DOHH2 (cell line): ENCODE measurements around the gene CROCC.
"Not testable (repeated sequence)": the region's sequence is repeated elsewhere in the genome, so short reads cannot be mapped to it uniquely, and the experiment has no call there.

ENCODE experiments used
- H3F3A ChIP-seq: fragments of 200-600 bp; sonication (generic), shearing (Covaris generic); 2 replicates; pipeline ENCODE4 v1.6.0; 2016; ENCODE audit warnings: antibody characterized with exemption, mild to moderate bottlenecking; ENCODE audit not compliant: control insufficient read depth, insufficient read depth
- H3K27ac ChIP-seq: fragments of 200-600 bp; sonication (generic); 2 replicates; pipeline ENCODE4 v1.5.1; 2014; ENCODE audit warnings: low read depth, mild to moderate bottlenecking, low read length, moderate library complexity
- H3K27me3 ChIP-seq: fragments of 200-600 bp; sonication (generic); 2 replicates; pipeline ENCODE4 v1.6.1; 2014; ENCODE audit warnings: mild to moderate bottlenecking, low read length, mixed read lengths; ENCODE audit not compliant: control insufficient read depth
- H3K36me3 ChIP-seq: fragments of 200-600 bp; sonication (generic); 2 replicates; pipeline ENCODE4 v1.6.1; 2014; ENCODE audit warnings: mild to moderate bottlenecking, low read length, moderate library complexity, mixed read lengths; ENCODE audit not compliant: control insufficient read depth
- H3K4me1 ChIP-seq: fragments of 200-600 bp; sonication (generic); 2 replicates; pipeline ENCODE4 v1.6.1; 2014; ENCODE audit warnings: mild to moderate bottlenecking, low read length, mixed read lengths; ENCODE audit not compliant: control insufficient read depth
- H3K4me2 ChIP-seq: fragments of 200-600 bp; sonication (generic); 2 replicates; pipeline ENCODE4 v1.6.0; 2014; ENCODE audit warnings: mild to moderate bottlenecking, low read length, moderate library complexity
- H3K4me3 ChIP-seq: fragments of 200-600 bp; sonication (generic); 2 replicates; pipeline ENCODE4 v1.5.1; 2014; ENCODE audit warnings: mild to moderate bottlenecking, low read length, mixed read lengths
- H3K79me2 ChIP-seq: fragments of 200-600 bp; sonication (generic); 2 replicates; pipeline ENCODE4 v1.6.1; 2014; ENCODE audit warnings: mild to moderate bottlenecking, low read length, mixed read lengths; ENCODE audit not compliant: control insufficient read depth
- H3K9me2 ChIP-seq: fragments of 200-600 bp; sonication (generic); replicated peaks from 2 replicates; pipeline ENCODE4 v1.6.1; 2014; ENCODE audit warnings: mild to moderate bottlenecking, low read length, mixed read lengths; ENCODE audit not compliant: control insufficient read depth
- H3K9me3 ChIP-seq: fragments of 200-600 bp; sonication (generic); 2 replicates; pipeline ENCODE4 v1.6.1; 2014; ENCODE audit warnings: antibody characterized with exemption, low read length, mixed read lengths; ENCODE audit not compliant: control insufficient read depth, insufficient read depth
- H4K20me1 ChIP-seq: fragments of 200-600 bp; sonication (generic); 2 replicates; pipeline ENCODE4 v1.6.0; 2014; ENCODE audit warnings: low read depth, mild to moderate bottlenecking, antibody characterized with exemption, low read length, moderate library complexity; ENCODE audit not compliant: control insufficient read depth, insufficient read depth
- CTCF ChIP-seq: fragments of 200-600 bp; sonication (generic); IDR thresholded peaks from one replicate; pipeline ENCODE4 v1.5.1; 2014; ENCODE audit warnings: antibody characterized with exemption, mild to moderate bottlenecking, low read depth, low read length; ENCODE audit not compliant: poor library complexity, severe bottlenecking
- EZH2phosphoT487 ChIP-seq: fragments of 200-600 bp; sonication (generic); IDR thresholded peaks from 2 replicates; pipeline ENCODE4 v1.6.1; 2017; ENCODE audit warnings: borderline replicate concordance, mild to moderate bottlenecking, antibody characterized with exemption, low read length, moderate library complexity, mixed read lengths

Gene CROCC

GRCh38 chr1:16882986-16883385 lies 38.7 kb upstream of the CROCC start:
- Histone ChIP-seq H3K4me1 (no peaks in the 10 kb centered on the region), H3K27ac (no peak overlapping the region), H3K9me3 (no peaks in the 10 kb centered on the region), H3K9me2 (no peaks in the 10 kb centered on the region), H3K36me3 (no peaks in the 10 kb centered on the region), H3K4me3 (no peak overlapping the region), H3K27me3 (peaks cover 26% of the 10 kb centered on the region), H4K20me1 (no peaks in the 10 kb centered on the region), H3K79me2 (no peaks in the 10 kb centered on the region), H3K4me2 (no peak overlapping the region), H3F3A (peaks cover 2% of the 10 kb centered on the region; the same call in 1 of the 2 replicates)
- no peak for TF ChIP-seq EZH2phosphoT487
- TF ChIP-seq CTCF: no peak

- H3K4me1 ChIP-seq, H3K36me3 ChIP-seq, H3K79me2 ChIP-seq, H3K4me2 ChIP-seq, H4K20me1 ChIP-seq, H3K27ac ChIP-seq, H3K9me3 ChIP-seq, H3F3A ChIP-seq, H3K4me3 ChIP-seq, H3K9me2 ChIP-seq: not testable (repeated sequence)
- H3K27me3 ChIP-seq: peaks cover 26% of the 10 kb centered on the region
Observed at GRCh38 chr1:16884487-16884886, 37.2 kb upstream of the CROCC start.

GRCh38 chr1:16886860-16887605 lies 34.7 kb upstream of the CROCC start:
- no peak overlapping the region for H3K4me3 ChIP-seq
- H3K79me2 ChIP-seq: no peaks in the 10 kb centered on the region
- H3K4me2 ChIP-seq: no peak overlapping the region
- H3K9me3 ChIP-seq: no peaks in the 10 kb centered on the region
- no peaks in the 10 kb centered on the region for H4K20me1 ChIP-seq
- H3F3A ChIP-seq: peaks cover 4% of the 10 kb centered on the region; the same call in 1 of the 2 replicates
- peaks cover 15% of the 10 kb centered on the region for H3K4me1 ChIP-seq
- no peaks in the 10 kb centered on the region for H3K36me3 ChIP-seq
- no peak for TF ChIP-seq EZH2phosphoT487
- peaks cover 24% of the 10 kb centered on the region for H3K27me3 ChIP-seq
- no peak overlapping the region for H3K27ac ChIP-seq
- H3K9me2 ChIP-seq: no peaks in the 10 kb centered on the region

- no peaks in the 10 kb centered on the region for H3K79me2 ChIP-seq
- H3K9me3 ChIP-seq: no peaks in the 10 kb centered on the region
- peak overlapping the region; percentile 74 for H3K4me3 ChIP-seq
- no peak overlapping the region for H3K27ac ChIP-seq
- H3K27me3 ChIP-seq: peaks cover 24% of the 10 kb centered on the region
- H3K4me2 ChIP-seq: peak overlapping the region; percentile 72
- H3F3A ChIP-seq: peaks cover 4% of the 10 kb centered on the region; the same call in 1 of the 2 replicates
- H3K9me2 ChIP-seq: no peaks in the 10 kb centered on the region
- TF ChIP-seq CTCF (no peak), EZH2phosphoT487 (no peak)
- H3K36me3 ChIP-seq: no peaks in the 10 kb centered on the region
- no peaks in the 10 kb centered on the region for H4K20me1 ChIP-seq
- H3K4me1 ChIP-seq: peaks cover 15% of the 10 kb centered on the region
Observed at GRCh38 chr1:16888860-16889816, 32.6 kb upstream of the CROCC start.

GRCh38 chr1:16890539-16891021 lies 31.2 kb upstream of the CROCC start:
- H3K27ac ChIP-seq, H3K4me2 ChIP-seq, H3K4me3 ChIP-seq, H3K36me3 ChIP-seq, H3K9me2 ChIP-seq, H3K79me2 ChIP-seq, H3K9me3 ChIP-seq, H4K20me1 ChIP-seq, H3F3A ChIP-seq: not testable (repeated sequence)
- Histone ChIP-seq H3K4me1 (peaks cover 23% of the 10 kb centered on the region), H3K27me3 (peaks cover 17% of the 10 kb centered on the region)

- not testable (repeated sequence) for H3K36me3 ChIP-seq, H3K9me3 ChIP-seq, H4K20me1 ChIP-seq, H3K27ac ChIP-seq, H3F3A ChIP-seq, H3K79me2 ChIP-seq, H3K4me3 ChIP-seq, H3K4me2 ChIP-seq, H3K9me2 ChIP-seq
- Histone ChIP-seq H3K27me3 (peaks cover 14% of the 10 kb centered on the region), H3K4me1 (peaks cover 23% of the 10 kb centered on the region)
Observed at GRCh38 chr1:16891057-16891456, 30.7 kb upstream of the CROCC start.
